Activated T-helper 17 cell treated with anti-CD3 and anti-CD28 coated beads, Interleukin-2, amount 50 U/mL, for 72 hours (primary cell): ENCODE results near the gene OS9. TPM values are rescaled to one million over a fixed set of nuclear protein-coding genes. Genes with fewer than 3 reads are reported as not detected.
"Not testable (repeated sequence)": the region's sequence is repeated elsewhere in the genome, so short reads cannot be mapped to it uniquely, and the experiment has no call there.

Source experiments
- ATAC-seq: fragments of 150-1000 bp; cut with Tn5 transposase; replicated peaks from 2 replicates; pipeline ENCODE4 v1.10.0; 2021; ENCODE audit warnings: mild to moderate bottlenecking, moderate library complexity
- H3K27ac Mint-ChIP-seq: one replicate; pipeline ENCODE4 v1.8.0; 2022; ENCODE audit warnings: mixed read lengths
- H3K27me3 Mint-ChIP-seq: one replicate; pipeline ENCODE4 v1.8.0; 2022; ENCODE audit warnings: mixed read lengths
- H3K36me3 Mint-ChIP-seq: one replicate; pipeline ENCODE4 v1.8.0; 2022; ENCODE audit warnings: low read depth, mild to moderate bottlenecking, mixed read lengths
- H3K4me1 Mint-ChIP-seq: one replicate; pipeline ENCODE4 v1.8.0; 2022; ENCODE audit warnings: mixed read lengths
- H3K4me3 Mint-ChIP-seq: one replicate; pipeline ENCODE4 v1.8.0; 2022; ENCODE audit warnings: mild to moderate bottlenecking, mixed read lengths
- H3K9me3 Mint-ChIP-seq: one replicate; pipeline ENCODE4 v1.8.0; 2022; ENCODE audit warnings: mixed read lengths
- total RNA-seq, 2 donors: library from RNA; stranded (reverse); gene quantifications; one replicate each; pipeline ENCODE4 v1.2.3, GENCODE V29; 2022

The OS9 gene
- total RNA-seq, 2 donors from 2014 or later = 107 to 114 TPM

GRCh38 chr12:57713209-57713608, 19.3 kb downstream of the OS9 start:
- Mint-ChIP-seq H3K27ac (no peak overlapping the region), H3K36me3 (peaks cover 78% of the 10 kb centered on the region), H3K4me3 (no peak overlapping the region), H3K9me3 (no peaks in the 10 kb centered on the region), H3K4me1 (peaks cover 4% of the 10 kb centered on the region), H3K27me3 (no peaks in the 10 kb centered on the region)
- no peak for ATAC-seq

- not testable (repeated sequence) for ATAC-seq, H3K27me3 Mint-ChIP-seq, H3K4me3 Mint-ChIP-seq, H3K9me3 Mint-ChIP-seq, H3K27ac Mint-ChIP-seq
- Mint-ChIP-seq H3K36me3 (peaks cover 78% of the 10 kb centered on the region), H3K4me1 (peaks cover 10% of the 10 kb centered on the region)
Observed at GRCh38 chr12:57715036-57715748, 21.3 kb downstream of the OS9 start.

DNA sequence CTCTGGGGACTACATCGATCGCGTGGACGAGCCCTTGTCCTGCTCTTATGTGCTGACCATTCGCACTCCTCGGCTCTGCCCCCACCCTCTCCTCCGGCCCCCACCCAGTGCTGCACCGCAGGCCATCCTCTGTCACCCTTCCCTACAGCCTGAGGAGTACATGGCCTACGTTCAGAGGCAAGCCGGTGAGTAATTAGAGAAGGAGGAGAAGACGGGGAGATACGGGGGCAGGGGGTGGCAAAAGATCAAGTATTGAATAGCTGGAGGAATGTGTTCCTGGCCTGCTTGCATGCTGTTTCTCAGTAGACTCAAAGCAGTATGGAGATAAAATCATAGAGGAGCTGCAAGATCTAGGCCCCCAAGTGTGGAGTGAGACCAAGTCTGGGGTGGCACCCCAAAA, 21.9 kb downstream of the OS9 start:
- Mint-ChIP-seq H3K4me3 (no peak overlapping the region), H3K27me3 (no peaks in the 10 kb centered on the region), H3K36me3 (peaks cover 78% of the 10 kb centered on the region), H3K9me3 (no peaks in the 10 kb centered on the region), H3K27ac (no peak overlapping the region), H3K4me1 (peaks cover 10% of the 10 kb centered on the region)
- no peak for ATAC-seq

DNA sequence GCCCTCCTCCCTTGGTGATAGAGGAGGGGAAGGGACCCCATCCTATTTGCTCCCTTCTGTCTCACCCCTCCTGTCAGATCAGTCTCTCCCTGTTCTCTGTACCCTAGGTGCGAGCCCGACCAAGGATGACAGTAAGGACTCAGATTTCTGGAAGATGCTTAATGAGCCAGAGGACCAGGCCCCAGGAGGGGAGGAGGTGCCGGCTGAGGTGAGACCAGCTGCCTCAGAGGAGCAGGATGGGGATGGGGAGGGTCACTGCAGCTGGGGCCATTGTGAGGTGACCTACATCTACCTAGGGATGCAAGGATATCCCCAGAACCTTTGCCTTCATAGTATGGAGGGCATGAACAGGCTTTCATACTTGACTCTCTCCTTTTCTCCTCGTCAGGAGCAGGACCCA, 22.4 kb downstream of the OS9 start:
- no peak for ATAC-seq
- no peaks in the 10 kb centered on the region for H3K27me3 Mint-ChIP-seq
- H3K4me1 Mint-ChIP-seq = peaks cover 10% of the 10 kb centered on the region
- peaks cover 77% of the 10 kb centered on the region for H3K36me3 Mint-ChIP-seq
- H3K4me3 Mint-ChIP-seq = no peak overlapping the region
- H3K9me3 Mint-ChIP-seq = no peaks in the 10 kb centered on the region
- no peak overlapping the region for H3K27ac Mint-ChIP-seq

DNA sequence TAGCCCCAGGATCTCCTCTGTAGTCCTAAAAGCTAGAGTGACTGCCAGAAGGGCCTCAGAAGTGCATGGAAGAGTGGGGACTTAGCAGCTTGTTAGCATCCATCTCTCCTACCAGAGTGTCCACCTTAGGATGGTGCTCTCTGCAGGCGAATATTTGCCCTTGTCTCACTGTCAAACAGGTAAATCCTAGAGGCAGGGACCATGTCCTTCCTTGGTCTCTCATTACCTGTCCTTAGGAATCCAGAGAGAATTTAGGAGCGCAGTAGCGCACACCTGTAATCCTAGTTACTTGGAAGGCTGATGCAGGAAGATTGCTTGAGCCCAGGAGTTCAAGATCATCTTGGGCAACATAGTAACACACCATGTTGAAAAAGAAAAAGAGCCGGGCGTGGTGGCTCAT, 23.2 kb downstream of the OS9 start:
- Mint-ChIP-seq H3K27ac (no peak overlapping the region), H3K27me3 (no peaks in the 10 kb centered on the region), H3K4me1 (peaks cover 15% of the 10 kb centered on the region), H3K9me3 (no peaks in the 10 kb centered on the region), H3K36me3 (peaks cover 77% of the 10 kb centered on the region), H3K4me3 (no peak overlapping the region)
- ATAC-seq = no peak

DNA sequence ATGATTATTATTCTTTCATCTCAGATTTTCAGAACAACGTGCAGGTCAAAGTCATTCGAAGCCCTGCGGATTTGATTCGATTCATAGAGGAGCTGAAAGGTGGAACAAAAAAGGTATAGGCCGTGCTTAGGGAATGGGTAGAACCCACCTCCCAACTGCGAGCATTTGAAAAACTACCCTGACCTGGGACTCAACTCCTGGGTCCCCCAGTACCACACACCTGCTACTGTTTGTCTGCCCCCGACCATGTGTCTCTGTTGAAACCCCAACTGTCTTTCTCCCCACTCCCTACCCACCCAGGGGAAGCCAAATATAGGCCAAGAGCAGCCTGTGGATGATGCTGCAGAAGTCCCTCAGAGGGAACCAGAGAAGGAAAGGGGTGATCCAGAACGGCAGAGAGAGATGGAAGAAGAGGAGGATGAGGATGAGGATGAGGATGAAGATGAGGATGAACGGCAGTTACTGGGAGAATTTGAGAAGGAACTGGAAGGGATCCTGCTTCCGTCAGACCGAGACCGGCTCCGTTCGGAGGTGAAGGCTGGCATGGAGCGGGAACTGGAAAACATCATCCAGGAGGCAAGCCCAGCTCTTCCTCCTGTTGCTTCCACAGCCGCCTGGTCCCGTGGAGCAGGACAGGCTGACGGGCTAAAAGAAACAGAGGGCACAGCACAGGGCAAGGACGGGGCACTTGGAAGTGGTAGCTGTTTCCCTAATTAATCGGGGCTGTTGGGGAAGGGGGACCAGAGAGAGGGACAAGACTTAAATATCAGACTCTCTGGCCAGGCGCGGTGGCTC, 24.1 kb downstream of the OS9 start:
- peaks cover 76% of the 10 kb centered on the region for H3K36me3 Mint-ChIP-seq
- H3K27ac Mint-ChIP-seq = peak overlapping the region; percentile 76
- ATAC-seq = no peak

GRCh38 chr12:57718641-57719528, 25.0 kb downstream of the OS9 start:
- Mint-ChIP-seq H3K27ac (peak overlapping the region; percentile 77), H3K4me1 (peaks cover 15% of the 10 kb centered on the region), H3K4me3 (no peak overlapping the region), H3K36me3 (peaks cover 68% of the 10 kb centered on the region), H3K27me3 (no peaks in the 10 kb centered on the region), H3K9me3 (no peaks in the 10 kb centered on the region)
- ATAC-seq = no peak

More for the DNA sequence above, 24.1 kb downstream of the OS9 start:
- no peaks in the 10 kb centered on the region for H3K27me3 Mint-ChIP-seq
- no peaks in the 10 kb centered on the region for H3K9me3 Mint-ChIP-seq
- peaks cover 15% of the 10 kb centered on the region for H3K4me1 Mint-ChIP-seq
- H3K4me3 Mint-ChIP-seq = no peak overlapping the region

DNA sequence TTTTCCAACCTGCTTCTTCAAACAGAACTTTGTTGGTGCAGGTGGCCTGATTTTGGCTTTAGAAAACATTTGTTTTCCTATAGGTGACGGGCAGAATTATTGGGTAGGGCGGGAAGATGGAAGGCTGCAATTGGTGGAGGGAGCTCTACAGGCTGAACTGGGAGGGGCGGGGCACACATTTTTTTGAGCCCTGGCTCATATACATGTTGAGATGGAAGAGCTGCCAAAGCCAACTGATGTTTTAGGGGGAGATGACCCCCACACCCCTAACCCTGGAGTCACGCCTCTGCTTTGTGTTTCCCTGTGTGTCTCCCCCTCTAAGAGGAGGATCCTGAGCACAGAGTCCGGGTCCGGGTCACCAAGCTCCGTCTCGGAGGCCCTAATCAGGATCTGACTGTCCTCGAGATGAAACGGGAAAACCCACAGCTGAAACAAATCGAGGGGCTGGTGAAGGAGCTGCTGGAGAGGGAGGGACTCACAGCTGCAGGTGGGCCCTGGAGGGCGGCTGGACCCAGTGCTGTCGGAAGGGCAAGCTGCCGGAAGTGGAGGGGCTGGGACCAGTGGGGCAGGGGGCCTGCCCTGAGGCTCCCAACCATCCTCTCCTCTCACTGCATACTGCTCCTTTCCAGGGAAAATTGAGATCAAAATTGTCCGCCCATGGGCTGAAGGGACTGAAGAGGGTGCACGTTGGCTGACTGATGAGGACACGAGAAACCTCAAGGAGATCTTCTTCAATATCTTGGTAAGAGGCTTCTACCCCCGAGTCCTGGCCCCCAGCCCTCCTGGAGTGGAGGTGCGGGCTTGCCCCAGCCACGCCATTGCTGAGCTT, 26.1 kb downstream of the OS9 start:
- Mint-ChIP-seq H3K27me3 (no peaks in the 10 kb centered on the region), H3K9me3 (no peaks in the 10 kb centered on the region), H3K4me3 (no peak overlapping the region), H3K27ac (peak overlapping the region; percentile 77), H3K36me3 (peaks cover 71% of the 10 kb centered on the region), H3K4me1 (peaks cover 20% of the 10 kb centered on the region)
- ATAC-seq = no peak

GRCh38 chr12:57720606-57721595, 27.0 kb downstream of the OS9 start:
- ATAC-seq = no peak
- Mint-ChIP-seq H3K4me3 (no peak overlapping the region), H3K36me3 (peaks cover 72% of the 10 kb centered on the region), H3K9me3 (no peaks in the 10 kb centered on the region), H3K27ac (peak overlapping the region; percentile 74), H3K27me3 (no peaks in the 10 kb centered on the region), H3K4me1 (peaks cover 21% of the 10 kb centered on the region)

DNA sequence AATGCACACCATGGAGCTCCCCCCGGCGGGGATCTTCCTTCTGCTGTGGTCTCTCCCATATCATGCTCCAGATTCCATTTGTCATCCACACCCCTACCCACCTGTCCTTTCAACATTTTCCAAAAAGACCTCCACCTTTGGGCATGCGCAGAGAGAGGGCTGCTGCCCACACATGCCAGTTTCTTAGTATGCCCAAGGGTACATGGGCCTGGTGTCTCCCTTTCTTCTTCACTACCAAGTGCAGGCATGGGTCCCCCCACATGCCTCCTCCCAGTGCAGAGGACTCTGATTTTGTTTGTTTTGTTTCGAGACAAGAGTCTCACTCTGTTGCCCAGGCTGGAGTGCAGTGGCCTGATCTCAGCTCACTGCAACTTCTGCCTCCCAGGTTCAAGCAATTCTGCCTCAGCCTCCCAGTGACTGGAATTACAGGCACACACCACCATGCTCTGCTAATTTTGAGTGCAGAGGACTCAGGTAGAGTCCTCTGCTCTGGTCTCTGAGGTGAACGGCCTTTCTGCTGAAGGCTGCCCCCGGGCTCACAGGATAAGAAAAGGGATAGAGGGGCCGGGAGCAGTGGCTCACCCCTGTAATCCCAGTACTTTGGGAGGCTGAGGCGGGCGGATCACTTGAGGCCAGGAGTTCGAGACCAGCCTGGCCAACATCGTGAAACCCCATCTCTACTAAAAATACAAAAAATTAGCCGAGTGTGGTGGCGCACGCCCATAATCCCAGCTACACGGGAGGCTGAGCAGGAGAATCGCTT, 28.1 kb downstream of the OS9 start:
- Mint-ChIP-seq H3K36me3 (peaks cover 67% of the 10 kb centered on the region), H3K27ac (peak overlapping the region; percentile 74), H3K4me1 (peaks cover 21% of the 10 kb centered on the region)
- not testable (repeated sequence) for H3K9me3 Mint-ChIP-seq, H3K27me3 Mint-ChIP-seq, H3K4me3 Mint-ChIP-seq, ATAC-seq

- H3K27me3 Mint-ChIP-seq = no peaks in the 10 kb centered on the region
- no peaks in the 10 kb centered on the region for H3K9me3 Mint-ChIP-seq
- H3K27ac Mint-ChIP-seq = peak overlapping the region; percentile 43
- H3K4me3 Mint-ChIP-seq = no peak overlapping the region
- peaks cover 67% of the 10 kb centered on the region for H3K36me3 Mint-ChIP-seq
- peaks cover 19% of the 10 kb centered on the region for H3K4me1 Mint-ChIP-seq
- ATAC-seq = peak; percentile 6
Observed at GRCh38 chr12:57722716-57723629, 29.0 kb downstream of the OS9 start.

DNA sequence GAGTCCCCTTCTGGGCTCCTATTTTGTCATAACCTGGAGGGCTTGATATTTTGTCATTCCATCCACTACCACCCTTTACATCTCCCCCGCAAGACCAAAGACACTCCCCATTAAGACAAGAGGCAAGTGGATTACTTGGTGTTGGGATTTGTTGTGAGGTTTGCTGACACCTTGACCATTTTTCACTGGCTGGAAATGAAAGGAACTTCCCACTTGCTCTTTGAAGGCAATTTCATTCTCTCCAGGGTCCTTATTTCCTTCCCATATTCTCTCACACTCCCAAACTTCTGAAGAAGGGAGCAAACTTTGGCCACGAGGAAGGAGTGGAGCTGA, 29.7 kb downstream of the OS9 start:
- H3K4me3 Mint-ChIP-seq = no peak overlapping the region
- no peaks in the 10 kb centered on the region for H3K9me3 Mint-ChIP-seq
- H3K36me3 Mint-ChIP-seq = peaks cover 67% of the 10 kb centered on the region
- H3K27me3 Mint-ChIP-seq = no peaks in the 10 kb centered on the region
- no peak for ATAC-seq
- H3K4me1 Mint-ChIP-seq = peaks cover 21% of the 10 kb centered on the region
- H3K27ac Mint-ChIP-seq = peak overlapping the region; percentile 43
